H9 (cell line): Measurements from ENCODE around the gene RETN. TPM values are rescaled to one million over a fixed set of nuclear protein-coding genes. Genes with fewer than 3 reads are reported as not detected.

Source experiments
- DNase-seq: peaks from one replicate; pipeline ENCODE4 v3.0.0-alpha.2; 2017
- H2AFZ ChIP-seq: one replicate; pipeline ENCODE4 v1.6.1; 2013; ENCODE audit warnings: mild to moderate bottlenecking, low read length, control low read depth, moderate library complexity
- H2AK5ac ChIP-seq: 2 replicates; pipeline ENCODE4 v1.6.1; 2013; ENCODE audit warnings: low read length, control low read depth, mixed read lengths; ENCODE audit not compliant: insufficient read length
- H2BK120ac ChIP-seq: one replicate; pipeline ENCODE4 v1.6.1; 2013; ENCODE audit warnings: low read depth, mild to moderate bottlenecking, low read length, control low read depth, inconsistent platforms; ENCODE audit not compliant: poor library complexity, severe bottlenecking
- H2BK12ac ChIP-seq: 2 replicates; pipeline ENCODE4 v1.6.1; 2013; ENCODE audit warnings: low read length, control low read depth, mixed read lengths, low read depth; ENCODE audit not compliant: insufficient read length
- H2BK15ac ChIP-seq: 2 replicates; pipeline ENCODE4 v1.6.1; 2013; ENCODE audit warnings: low read depth, low read length, control low read depth
- H2BK20ac ChIP-seq: one replicate; pipeline ENCODE4 v1.6.1; 2013; ENCODE audit warnings: low read depth, mild to moderate bottlenecking, low read length, control low read depth, inconsistent platforms; ENCODE audit not compliant: poor library complexity, severe bottlenecking
- H2BK5ac ChIP-seq: 2 replicates; pipeline ENCODE4 v1.6.1; 2013; ENCODE audit warnings: low read length, control low read depth, mixed read lengths; ENCODE audit not compliant: insufficient read length
- H3K14ac ChIP-seq: 2 replicates; pipeline ENCODE4 v1.6.1; 2013; ENCODE audit warnings: low read length, control low read depth; ENCODE audit not compliant: insufficient read depth
- H3K18ac ChIP-seq: 2 replicates; pipeline ENCODE4 v1.6.1; 2013; ENCODE audit warnings: low read depth, mild to moderate bottlenecking, mixed read lengths, low read length, control low read depth; ENCODE audit not compliant: insufficient read length
- H3K23ac ChIP-seq: 2 replicates; pipeline ENCODE4 v1.6.1; 2013; ENCODE audit warnings: low read length, control low read depth, mixed read lengths, low read depth; ENCODE audit not compliant: insufficient read length
- H3K23me2 ChIP-seq: 2 replicates; pipeline ENCODE4 v1.6.1; 2013; ENCODE audit warnings: low read depth, mild to moderate bottlenecking, mixed read lengths, low read length, control low read depth; ENCODE audit not compliant: insufficient read length, poor library complexity, severe bottlenecking
- H3K27ac ChIP-seq: 2 replicates; pipeline ENCODE4 v1.5.1; 2013; ENCODE audit warnings: low read length, control low read depth, mixed read lengths, low read depth; ENCODE audit not compliant: insufficient read length
- H3K27me3 ChIP-seq: 2 replicates; pipeline ENCODE4 v1.6.1; 2013; ENCODE audit warnings: low read length, control low read depth, inconsistent platforms; ENCODE audit not compliant: insufficient read depth
- H3K4ac ChIP-seq: 2 replicates; pipeline ENCODE4 v1.6.1; 2013; ENCODE audit warnings: low read depth, mild to moderate bottlenecking, control low read depth, inconsistent platforms, low read length, moderate library complexity
- H3K4me1 ChIP-seq: 2 replicates; pipeline ENCODE4 v1.6.1; 2013; ENCODE audit warnings: low read length, control low read depth, inconsistent platforms; ENCODE audit not compliant: insufficient read depth
- H3K4me2 ChIP-seq: 2 replicates; pipeline ENCODE4 v1.6.1; 2013; ENCODE audit warnings: low read length, control low read depth, mixed read lengths; ENCODE audit not compliant: insufficient read length, insufficient read depth
- H3K56ac ChIP-seq: 2 replicates; pipeline ENCODE4 v1.6.1; 2013; ENCODE audit warnings: low read depth, mild to moderate bottlenecking, mixed read lengths, low read length, control low read depth; ENCODE audit not compliant: insufficient read length
- H3K79me1 ChIP-seq: 2 replicates; pipeline ENCODE4 v1.6.1; 2013; ENCODE audit warnings: low read depth, mild to moderate bottlenecking, moderate library complexity, low read length, control low read depth, inconsistent platforms; ENCODE audit not compliant: insufficient read depth, poor library complexity, severe bottlenecking
- H3K79me2 ChIP-seq: 2 replicates; pipeline ENCODE4 v1.6.1; 2013; ENCODE audit warnings: low read length, control low read depth, inconsistent platforms; ENCODE audit not compliant: insufficient read depth
- H3K9ac ChIP-seq: 2 replicates; pipeline ENCODE4 v1.6.1; 2013; ENCODE audit warnings: low read length, control low read depth, mixed read lengths; ENCODE audit not compliant: insufficient read length; ENCODE audit errors: extremely low read depth
- H3K9me3 ChIP-seq: one replicate; pipeline ENCODE4 v1.6.1; 2013; ENCODE audit warnings: low read depth, low read length, inconsistent platforms; ENCODE audit not compliant: control insufficient read depth
- H3T11ph ChIP-seq: one replicate; pipeline ENCODE4 v1.6.1; 2013; ENCODE audit warnings: mild to moderate bottlenecking, low read length, control low read depth, inconsistent platforms
- H4K20me1 ChIP-seq: one replicate; pipeline ENCODE4 v1.6.1; 2013; ENCODE audit not compliant: control insufficient read depth, insufficient read length, insufficient read depth
- H4K5ac ChIP-seq: 2 replicates; pipeline ENCODE4 v1.6.1; 2013; ENCODE audit warnings: low read depth, mild to moderate bottlenecking, mixed read lengths, low read length, control low read depth; ENCODE audit not compliant: insufficient read length
- H4K8ac ChIP-seq: replicated peaks from 2 replicates; pipeline ENCODE4 v1.6.1; 2013; ENCODE audit warnings: low read length, control low read depth, mixed read lengths, low read depth; ENCODE audit not compliant: insufficient read length
- H4K91ac ChIP-seq: 2 replicates; pipeline ENCODE4 v1.6.1; 2013; ENCODE audit warnings: low read depth, mild to moderate bottlenecking, moderate library complexity, mixed read lengths, low read length, control low read depth; ENCODE audit not compliant: insufficient read length
- H3K27ac Mint-ChIP-seq, 3 experiments: 2 replicates in 2 of 3; 3 replicates in 1 of 3; pipeline ENCODE4 v1.8.0; 2020 to 2021; ENCODE audit warnings: mixed read lengths in 3 of 3, mild to moderate bottlenecking in 1 of 3, moderate library complexity in 1 of 3
- H3K27me3 Mint-ChIP-seq: 2 replicates; pipeline ENCODE4 v1.8.0; 2021; ENCODE audit warnings: low read depth, mild to moderate bottlenecking, moderate library complexity, mixed read lengths
- H3K36me3 Mint-ChIP-seq, 3 experiments: 2 replicates in 2 of 3; 3 replicates in 1 of 3; pipeline ENCODE4 v1.8.0; 2020 to 2021; ENCODE audit warnings: low read depth in 3 of 3, mixed read lengths in 3 of 3; ENCODE audit not compliant: insufficient read depth in 1 of 3
- H3K4me1 Mint-ChIP-seq, 2 experiments: 2 replicates each; pipeline ENCODE4 v1.8.0; 2020; ENCODE audit warnings: mixed read lengths in 2 of 2
- H3K4me3 Mint-ChIP-seq, 2 experiments: 2 replicates in 1 of 2; 3 replicates in 1 of 2; pipeline ENCODE4 v1.8.0; 2020 to 2021; ENCODE audit warnings: mild to moderate bottlenecking in 2 of 2, mixed read lengths in 2 of 2, moderate library complexity in 1 of 2
- H3K9me3 Mint-ChIP-seq, 2 experiments: 2 replicates in 1 of 2; 3 replicates in 1 of 2; pipeline ENCODE4 v1.8.0; 2020; ENCODE audit warnings: mild to moderate bottlenecking in 2 of 2, mixed read lengths in 2 of 2, moderate library complexity in 1 of 2
- CTCF ChIP-seq: fragments of 200-600 bp; sonication (generic); conservative IDR thresholded peaks from 3 replicates; pipeline ENCODE4 v1.8.0; 2021; ENCODE audit warnings: antibody characterized with exemption, mild to moderate bottlenecking
- WGBS: extraction: QIAGEN DNeasy Blood & Tissue Kit; methylation state at CpG from one replicate; pipeline ENCODE4 v1.1.7; 2013; ENCODE audit warnings: missing lambda C conversion rate, low lambda C conversion rate, mixed read lengths; ENCODE audit not compliant: insufficient read length; ENCODE audit errors: extremely low coverage; 5-methylcytosine and 5-hydroxymethylcytosine counted together
- total RNA-seq: library from RNA; stranded (reverse); gene quantifications from 2 replicates; pipeline ENCODE4 v1.2.1, GENCODE V29; 2021

RETN gene
- total RNA-seq, 1 experiment from 2014 or later, result not detected

- Histone ChIP-seq H2BK20ac (no peak overlapping the region), H4K5ac (no peak overlapping the region), H3K23ac (no peak overlapping the region), H2BK120ac (no peak overlapping the region), H2AFZ (no peak overlapping the region), H4K91ac (no peak overlapping the region), H3K23me2 (no peaks in the 10 kb centered on the region), H3K18ac (no peak overlapping the region), H3K4ac (no peak overlapping the region), H3K4me1 (no peaks in the 10 kb centered on the region), H3K9me3 (no peaks in the 10 kb centered on the region), H3K4me2 (no peak overlapping the region), H3K14ac (no peak overlapping the region), H2BK15ac (no peak overlapping the region), H3K79me1 (no peaks in the 10 kb centered on the region), H3K79me2 (no peaks in the 10 kb centered on the region), H3T11ph (no peak overlapping the region), H4K20me1 (no peaks in the 10 kb centered on the region), H2AK5ac (no peak overlapping the region), H4K8ac (no peak overlapping the region), H2BK12ac (no peak overlapping the region), H3K27ac (no peak overlapping the region), H3K56ac (no peak overlapping the region), H2BK5ac (no peak overlapping the region), H3K9ac (no peak overlapping the region), H3K27me3 (peaks cover 16% of the 10 kb centered on the region; the same call in 1 of the 2 replicates)
- H3K9me3 Mint-ChIP-seq, result no peaks in the 10 kb centered on the region
- TF ChIP-seq CTCF, result no peak
- DNase-seq, result no peak
- WGBS, result no CpG with 5 or more reads among the region's 12 CpGs
- no peak overlapping the region for H3K27ac Mint-ChIP-seq
- H3K36me3 Mint-ChIP-seq, result peaks cover 9 to 19% (median 14%) of the 10 kb centered on the region in 3 experiments
- H3K4me1 Mint-ChIP-seq, result peaks cover 0 to 13% of the 10 kb centered on the region in 2 experiments; a peak in 2 of 4 replicates
- 0 out of 5 replicates have a peak overlapping the region, but pooled peaks of 1 of the 2 experiments have one; percentile 9 for H3K4me3 Mint-ChIP-seq
- peaks cover 28% of the 10 kb centered on the region for H3K27me3 Mint-ChIP-seq
These were observed 29.9 kb upstream of the RETN start for GRCh38 chr19:7638802-7639465.
